HG02759 (cell line): ENCODE results near the gene BMP3.
A peak's percentile ranks its signal among the peaks of the same experiment; 100 is the strongest.

Source experiments
- ATAC-seq: cut with Tn5 transposase; IDR thresholded peaks from one replicate; pipeline ENCODE4 v1.9.1; 2021; ENCODE audit warnings: mild to moderate bottlenecking, moderate library complexity; ENCODE audit not compliant: unreplicated experiment

Gene BMP3

DNA sequence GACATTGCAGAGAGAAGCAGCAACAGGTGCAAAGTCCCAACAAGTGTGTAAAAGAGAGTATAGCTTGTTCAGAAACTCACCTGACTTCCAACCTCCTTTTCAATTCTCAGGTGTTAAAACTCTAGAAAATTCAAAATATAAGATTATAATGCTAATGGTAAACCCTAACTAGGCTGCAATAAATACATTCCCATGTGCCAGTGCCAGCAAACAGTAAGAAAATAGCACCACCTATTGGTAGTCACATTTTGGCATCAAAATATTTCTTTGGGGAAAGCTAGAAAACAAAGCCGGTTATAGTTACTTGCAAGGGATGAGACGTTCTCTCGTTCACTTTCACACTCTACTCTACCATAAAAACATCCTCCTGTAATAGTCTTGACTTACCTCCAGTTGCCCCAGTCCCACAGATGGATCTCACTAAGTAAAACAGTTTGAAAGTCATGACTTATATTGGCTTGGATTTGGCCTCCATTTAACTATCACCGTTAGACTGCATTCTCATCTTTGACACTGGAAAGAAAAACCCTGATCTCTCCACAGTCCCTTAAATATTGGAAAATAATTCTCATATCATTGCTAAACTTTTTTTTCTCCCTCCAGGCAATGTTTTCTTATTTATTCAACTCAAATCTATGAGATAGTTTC lies 9.6 kb downstream of the BMP3 start:
- ATAC-seq, result no peak

DNA sequence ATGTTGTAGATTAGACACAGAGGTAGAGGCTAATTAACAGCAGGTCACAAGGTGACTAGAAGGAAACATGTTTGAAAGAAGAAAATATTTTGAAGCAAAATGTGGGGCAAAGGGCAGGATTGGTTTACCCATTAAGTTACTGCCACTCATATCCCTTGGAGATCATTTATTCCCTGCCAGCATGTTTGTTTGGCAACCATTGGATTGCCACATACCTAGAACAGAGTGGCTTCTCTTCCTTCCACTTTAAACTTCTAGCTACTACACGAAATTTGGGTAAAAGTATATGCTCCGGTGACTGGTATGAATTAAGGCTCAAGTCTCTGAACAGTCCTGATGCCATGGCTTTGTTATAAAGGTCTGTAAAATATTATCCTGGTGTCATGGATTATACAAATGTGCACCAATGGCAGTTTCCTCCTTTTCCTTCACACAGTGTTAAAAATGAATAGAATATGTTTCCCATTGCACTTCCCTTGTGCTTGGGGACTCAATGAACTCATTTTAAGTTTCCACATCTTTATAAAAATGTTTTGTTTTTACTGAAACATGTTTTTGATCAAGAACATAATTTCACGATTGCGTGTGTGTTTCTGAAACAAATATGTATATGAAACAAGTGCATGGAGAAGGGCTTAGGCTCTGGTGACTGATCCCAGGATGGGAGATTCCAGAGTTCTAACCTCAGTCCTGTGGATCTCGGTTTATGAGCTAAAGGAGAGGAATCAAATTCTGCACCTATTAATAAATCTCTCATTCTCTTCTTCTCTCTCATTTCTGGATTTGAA lies 12.3 kb downstream of the BMP3 start:
- ATAC-seq, result no peak

DNA sequence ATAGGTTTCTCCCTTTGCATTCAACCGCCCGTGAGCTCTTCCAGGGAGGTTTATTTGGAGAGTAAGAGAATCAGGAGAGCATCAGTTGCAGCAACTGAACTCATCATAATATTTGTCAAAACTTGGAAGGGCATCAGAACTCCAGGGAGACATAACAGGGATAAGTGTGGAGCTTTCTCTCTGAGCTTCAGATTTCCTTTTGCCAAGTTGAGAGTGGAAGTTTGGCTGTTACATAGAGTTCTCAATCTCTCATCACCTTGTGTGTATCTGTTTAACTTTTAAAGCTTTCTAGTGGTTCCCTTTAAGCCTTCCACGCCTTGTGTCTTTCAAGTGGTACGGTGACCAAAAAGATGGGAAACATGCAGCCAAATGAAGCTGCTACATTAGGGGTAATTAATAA lies 18.8 kb downstream of the BMP3 start:
- ATAC-seq, result no peak

DNA sequence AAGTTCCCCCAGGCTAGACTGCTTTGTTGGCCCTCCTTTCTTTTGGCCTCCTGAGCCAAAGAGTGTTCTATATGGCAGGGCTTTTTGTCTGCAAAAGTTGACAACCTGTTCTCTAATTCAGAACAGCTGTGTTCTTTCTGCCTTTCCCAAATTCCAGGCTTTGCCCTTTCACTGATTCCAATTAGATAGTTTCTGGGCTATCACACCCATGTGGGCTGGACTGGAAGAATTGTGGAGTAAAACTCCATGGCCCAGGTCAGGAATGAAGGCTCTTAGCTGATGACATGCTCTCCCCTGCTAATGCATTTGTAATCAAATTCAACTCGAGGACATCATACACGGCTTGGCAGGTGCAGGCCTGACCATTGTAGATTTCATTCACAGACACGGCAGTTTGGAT lies 19.4 kb downstream of the BMP3 start:
- ATAC-seq, result no peak

DNA sequence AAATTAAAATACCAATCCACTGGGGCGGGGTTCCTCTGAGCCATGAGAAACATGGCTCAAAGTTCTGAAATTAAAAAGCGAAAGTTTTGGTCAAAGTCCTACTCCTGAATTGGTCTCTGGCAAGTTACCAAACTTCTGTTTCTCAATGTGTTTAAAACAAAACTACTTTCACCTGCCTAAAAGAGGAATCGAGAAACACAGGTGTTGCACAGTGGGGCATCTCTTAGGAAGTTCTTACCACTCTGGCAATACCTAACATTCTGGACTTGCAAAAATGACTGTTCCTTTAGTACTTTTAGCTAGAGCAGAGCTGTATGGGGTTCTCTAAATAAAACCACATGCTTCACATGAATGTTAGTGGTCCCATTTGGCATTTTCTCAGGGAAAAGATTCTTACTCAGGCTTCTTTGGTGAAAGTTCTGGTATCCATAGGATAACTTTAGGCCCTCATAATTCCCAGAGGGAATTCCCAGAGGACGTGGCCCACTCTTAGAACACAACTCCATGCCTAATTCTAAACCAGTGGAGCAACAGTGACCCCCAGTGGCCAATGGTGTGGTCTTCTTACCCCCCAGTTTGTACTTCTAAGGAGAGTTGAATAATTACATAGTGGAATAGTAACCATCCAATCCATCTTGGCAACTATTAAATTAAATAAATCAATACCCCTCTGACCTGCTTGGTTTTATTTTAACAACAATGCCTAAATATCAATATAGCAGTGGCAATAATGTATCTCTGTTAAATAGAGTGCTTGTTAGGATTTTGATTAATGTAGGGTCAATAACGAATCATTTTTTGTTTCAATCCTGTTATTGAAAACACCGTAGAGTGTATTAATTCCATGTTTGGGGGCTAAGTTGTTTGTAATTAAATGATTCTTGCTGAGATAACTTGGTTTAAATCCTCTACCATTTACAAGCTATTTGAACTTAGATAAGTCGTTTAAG lies 21.9 kb downstream of the BMP3 start:
- peak; percentile 100 for ATAC-seq

DNA sequence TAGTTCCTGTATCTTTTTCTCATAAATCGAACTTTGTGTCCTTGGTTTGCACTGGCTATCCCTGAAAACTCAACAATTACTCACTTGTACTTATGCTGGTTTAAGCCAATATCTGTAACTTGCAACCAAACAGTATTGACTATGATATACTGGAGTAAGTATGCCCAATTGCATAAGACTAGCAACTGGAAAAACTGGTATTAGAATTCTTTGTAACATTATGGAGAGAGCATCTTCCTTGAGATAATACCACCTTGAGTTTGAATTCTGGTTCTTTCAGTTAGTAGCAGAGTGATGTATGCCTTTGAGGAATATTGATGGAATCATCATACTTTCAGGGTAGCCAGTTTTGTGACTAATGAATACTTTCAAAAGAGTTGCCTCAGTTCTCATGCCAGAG lies 28.1 kb downstream of the BMP3 start:
- ATAC-seq, result no peak

DNA sequence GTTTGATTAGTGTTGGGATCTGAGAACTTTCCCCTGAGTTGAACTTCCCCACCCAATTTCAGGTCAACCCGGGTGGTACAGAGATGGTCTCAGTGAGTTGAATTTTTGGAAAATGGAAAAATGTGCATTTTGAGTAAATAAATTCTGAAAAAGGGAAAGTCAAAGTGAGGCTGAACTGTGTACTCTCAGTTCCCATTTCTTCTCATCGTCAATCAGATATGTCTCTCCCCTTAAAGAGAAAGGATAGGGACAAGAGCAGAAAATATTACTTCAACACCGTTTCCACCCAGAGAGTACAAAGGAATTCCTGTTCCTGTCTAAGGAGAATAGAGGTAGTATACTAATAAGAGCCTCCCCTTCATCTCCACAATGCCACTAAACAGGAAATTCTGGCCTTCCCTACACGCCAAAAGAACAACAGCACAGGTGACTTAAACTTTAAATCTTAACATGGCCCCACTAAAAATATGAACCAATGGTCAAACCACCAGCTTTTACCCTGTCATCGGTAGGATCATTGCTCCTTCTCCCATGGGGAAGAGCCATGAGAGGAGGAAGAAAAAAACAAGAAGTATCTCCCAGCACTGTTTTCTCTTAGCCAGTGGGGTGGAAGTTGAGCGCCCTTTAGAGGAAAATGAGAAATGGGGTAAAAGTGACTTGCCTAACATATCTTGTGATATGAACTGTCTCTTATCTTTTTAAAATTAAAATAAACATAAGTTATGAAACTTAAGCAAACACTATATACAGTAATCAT lies 30.3 kb downstream of the BMP3 start:
- no peak for ATAC-seq

DNA sequence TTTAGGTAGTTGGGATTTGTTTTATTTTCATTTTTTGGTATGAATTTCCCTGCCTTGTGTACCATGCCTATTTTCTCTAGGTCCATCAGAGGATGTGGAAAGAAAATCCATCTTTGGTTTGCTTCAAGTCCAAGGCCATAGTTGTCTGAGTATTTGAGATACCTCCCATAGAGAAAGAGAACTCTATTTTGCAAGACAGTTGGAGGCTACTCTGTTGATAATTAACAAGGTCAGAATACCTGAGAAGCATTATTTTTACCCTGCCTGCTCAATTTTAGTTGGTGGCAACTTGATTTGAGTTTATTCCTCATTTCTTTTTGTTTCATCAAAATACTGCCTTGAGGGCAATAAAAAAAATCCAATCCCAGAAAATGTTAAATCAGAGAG lies 30.8 kb downstream of the BMP3 start:
- ATAC-seq, result no peak

DNA sequence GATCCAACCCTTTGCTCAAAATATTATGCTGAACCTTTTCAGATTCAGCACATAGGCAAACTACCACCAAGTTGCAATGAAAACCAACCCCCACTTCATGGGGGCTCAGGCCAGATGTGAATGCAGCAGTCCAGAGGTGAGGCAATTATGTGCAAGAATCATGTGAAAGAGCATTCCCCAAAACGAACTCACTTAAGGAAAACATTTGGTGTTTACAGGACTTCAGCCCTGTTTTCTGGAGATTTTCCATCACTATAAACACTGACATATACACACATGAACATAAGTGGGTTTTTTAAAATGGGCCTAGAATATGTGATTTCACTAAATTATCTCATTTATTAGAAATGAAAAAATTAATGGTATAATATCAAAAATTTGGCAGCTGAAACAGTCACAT lies 31.5 kb downstream of the BMP3 start:
- ATAC-seq, result no peak

DNA sequence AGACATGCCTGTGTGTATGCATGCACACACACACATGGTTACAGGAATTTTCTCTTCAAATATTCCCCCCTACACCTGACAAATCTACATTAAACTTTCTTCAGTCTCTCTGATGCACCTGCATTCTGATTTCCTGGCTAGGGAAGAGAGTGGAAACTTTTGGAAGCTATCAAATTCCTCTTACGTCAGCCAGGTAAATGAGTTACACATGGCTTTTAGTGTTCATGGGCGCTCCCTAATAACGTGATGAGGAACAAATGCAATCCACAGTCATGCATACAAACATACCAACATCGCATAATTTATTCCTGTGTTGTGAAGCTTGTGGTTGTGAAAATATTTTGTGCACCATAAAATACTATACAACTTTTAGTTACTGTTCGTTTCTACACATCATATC lies 34.9 kb downstream of the BMP3 start:
- ATAC-seq, result no peak

DNA sequence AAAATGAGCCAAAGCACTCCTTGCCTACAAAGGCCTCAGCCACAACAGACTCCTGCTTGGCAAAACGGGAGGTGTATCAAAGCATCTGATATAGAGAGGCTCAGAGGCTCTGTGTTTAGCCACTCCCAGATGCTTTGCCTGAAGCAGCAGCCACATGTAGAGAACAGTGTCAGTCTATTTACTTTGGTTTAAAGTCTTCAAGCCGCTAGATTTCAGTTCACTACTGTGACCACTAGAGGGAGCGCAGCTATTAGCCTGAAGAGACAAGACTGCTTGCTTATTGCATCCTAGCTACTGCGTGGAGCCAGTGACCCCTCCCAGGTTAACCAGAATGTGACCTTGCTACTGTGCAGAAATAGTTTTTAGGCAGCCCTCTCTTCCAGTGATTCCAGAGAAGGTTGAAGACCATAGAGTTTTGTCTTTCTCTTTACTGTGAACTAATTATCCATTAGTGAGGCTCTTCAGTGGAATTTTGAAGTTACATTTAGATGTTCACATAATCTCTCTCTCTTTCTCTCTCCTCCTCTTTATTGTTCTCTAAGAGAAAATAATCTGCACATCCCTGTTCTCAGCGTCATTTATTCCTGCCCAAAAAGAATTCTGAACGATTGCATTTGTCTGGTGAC lies 39.3 kb downstream of the BMP3 start:
- peak; percentile 99 for ATAC-seq

DNA sequence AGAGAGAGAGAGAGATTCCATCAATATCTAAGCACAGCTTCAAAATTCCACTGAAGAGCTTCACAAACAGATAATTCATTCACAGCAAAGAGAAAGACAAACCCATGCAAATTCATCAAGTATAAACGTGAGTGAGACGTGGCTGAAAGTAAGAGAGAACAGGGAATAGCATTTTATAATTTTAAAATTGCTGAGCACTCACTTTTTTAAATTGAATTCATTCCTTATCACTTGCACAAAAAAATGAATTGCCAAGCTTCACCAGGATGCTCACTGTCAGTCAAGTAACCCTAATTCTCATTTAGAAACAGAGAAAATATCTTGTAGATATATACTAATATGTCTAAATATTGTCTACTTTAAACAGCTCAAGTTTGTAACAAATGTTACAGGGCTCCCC lies 40.5 kb downstream of the BMP3 start:
- ATAC-seq, result no peak

DNA sequence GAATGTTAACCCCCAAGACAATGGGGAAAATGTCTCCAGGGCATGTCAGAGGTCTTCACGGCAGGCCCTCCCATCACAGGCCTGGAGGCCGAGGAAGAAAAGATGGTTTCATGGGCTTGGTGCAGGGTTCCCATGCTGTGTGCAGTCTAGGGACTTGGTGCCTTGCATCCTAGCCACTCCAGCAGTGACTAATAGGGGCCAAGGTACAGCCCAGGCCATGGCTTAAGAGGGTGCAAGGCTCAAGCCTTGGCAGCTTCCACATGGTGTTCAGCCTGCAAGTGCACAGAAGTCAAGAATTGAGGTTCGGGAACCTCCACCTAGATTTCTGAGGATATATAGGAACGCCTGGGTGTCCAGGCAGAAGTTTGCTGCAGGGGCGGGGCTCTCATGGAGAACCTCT lies 50.6 kb downstream of the BMP3 start:
- ATAC-seq, result no peak

DNA sequence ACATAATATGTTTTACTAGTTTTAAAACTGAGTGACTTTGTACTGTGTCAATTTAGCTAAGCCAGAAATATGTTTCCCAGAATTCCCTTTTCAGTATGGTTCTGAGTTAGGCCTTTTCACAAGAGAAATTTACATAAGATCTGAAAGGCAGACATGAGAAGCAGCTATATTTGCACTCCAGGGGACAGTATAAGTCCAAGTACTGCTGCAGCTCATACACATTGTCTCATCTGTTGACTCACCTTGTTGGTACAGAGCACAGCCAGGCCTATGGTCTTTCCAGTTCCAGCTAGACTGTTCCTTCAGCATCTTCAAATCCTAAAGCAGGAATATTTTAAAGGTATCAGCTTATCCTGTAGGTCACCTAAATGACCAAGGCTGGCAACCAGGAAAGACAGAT lies 53.5 kb downstream of the BMP3 start:
- ATAC-seq, result no peak

DNA sequence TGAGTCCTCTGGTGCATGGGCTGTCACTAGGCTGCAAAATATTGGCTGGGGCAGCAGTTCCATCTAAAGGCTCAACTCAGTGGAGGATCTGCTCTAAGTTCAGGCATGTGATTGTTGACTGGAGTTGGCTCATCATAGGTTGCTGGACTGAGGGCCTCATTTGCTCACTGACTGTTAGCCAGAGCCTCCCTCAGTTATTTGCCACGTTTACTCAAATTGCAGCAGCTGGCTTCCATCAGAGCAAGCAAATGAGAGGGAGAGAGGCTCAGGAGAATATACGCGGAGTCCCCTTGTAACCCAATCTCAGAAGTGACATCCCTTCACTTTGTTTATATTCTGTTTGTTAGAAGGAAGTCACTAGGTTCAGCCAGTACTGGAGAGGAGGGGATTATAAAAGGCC lies 54.1 kb downstream of the BMP3 start:
- no peak for ATAC-seq

DNA sequence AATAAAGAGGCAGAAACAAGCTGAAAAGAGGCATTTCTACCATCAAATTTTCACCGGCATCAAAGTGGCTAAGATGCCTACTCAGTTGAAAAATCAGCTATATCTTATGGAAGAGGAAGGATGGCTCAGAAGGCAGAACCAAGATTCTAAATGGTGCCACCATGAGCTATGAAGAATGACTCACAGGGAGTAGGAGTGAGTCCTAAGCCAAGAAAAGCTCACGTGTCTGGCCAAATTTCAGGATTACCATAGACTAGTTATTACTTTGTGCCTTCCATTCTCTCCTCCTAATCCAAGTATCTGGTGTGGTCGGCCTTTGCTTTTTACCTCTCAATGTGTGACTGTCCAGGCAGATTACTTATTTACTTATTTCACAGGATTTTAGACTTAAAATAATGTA lies 54.8 kb downstream of the BMP3 start:
- ATAC-seq, result no peak

DNA sequence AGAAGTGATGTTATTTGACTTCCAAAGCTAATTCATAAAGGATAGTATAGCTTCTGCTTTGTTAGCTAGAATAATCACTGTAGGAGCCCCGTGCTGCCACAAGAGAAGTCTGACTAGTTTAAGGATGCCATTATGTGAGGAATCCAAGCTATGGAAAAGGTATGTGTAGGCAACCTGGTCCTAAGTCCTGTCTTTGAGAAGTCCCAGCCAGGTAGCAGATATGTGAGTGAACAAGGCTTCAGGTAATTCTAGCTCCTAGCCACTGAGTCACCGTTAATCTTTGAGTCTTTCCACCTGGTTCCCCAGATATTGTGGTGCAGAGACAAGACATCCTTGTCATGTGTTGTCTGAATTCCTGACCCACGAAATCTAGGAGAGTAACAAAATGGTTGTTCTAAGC lies 55.5 kb downstream of the BMP3 start:
- ATAC-seq, result no peak

DNA sequence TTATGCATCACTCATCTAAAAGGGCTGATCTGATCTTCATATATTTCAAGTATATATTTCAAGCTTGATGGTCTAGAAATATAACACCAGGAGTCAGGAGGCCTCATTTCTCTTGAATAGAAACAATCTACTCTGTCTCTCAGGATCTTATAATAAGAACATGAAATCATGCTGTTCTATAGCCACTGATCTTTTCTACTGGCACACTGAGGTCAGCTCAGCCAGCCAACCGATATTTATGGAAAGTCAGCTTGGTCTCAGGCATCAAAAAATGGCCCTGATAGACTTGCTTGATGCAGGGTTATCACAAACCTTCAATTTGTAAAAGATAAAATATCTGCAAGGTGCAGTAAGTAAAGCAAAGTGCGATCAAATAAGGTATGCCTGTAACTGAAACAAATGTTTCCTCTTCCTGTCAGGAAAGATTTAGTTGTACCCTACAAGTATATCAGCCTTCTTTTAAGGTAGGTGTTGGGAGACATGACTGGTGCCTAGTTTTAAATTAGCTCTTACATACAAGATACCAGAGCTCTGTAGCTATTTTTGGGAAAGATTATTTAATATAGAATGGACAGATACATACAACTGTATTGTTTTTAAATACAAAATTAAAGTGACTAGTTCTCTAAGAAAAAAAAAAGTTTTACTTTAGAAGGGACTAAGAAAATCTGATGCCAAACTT lies 63.4 kb downstream of the BMP3 start:
- no peak for ATAC-seq

DNA sequence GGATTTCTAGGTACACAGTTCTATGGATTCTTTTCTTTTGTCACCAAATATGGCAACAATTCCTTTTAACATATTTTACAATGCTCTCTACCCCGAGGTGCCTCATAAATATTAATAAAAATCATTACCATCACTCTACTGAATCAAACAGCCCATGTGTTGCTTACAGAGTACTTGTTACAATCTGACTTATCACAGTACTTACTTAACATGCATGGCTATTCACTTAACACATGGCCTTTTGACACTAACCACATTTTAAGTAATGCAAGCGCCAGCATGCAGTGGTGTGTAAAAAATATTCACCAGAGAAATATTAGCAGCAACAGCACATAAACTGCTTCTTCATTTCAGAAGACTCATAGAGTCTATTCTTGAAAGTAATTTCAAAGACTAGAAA lies 64.9 kb downstream of the BMP3 start:
- ATAC-seq, result no peak

DNA sequence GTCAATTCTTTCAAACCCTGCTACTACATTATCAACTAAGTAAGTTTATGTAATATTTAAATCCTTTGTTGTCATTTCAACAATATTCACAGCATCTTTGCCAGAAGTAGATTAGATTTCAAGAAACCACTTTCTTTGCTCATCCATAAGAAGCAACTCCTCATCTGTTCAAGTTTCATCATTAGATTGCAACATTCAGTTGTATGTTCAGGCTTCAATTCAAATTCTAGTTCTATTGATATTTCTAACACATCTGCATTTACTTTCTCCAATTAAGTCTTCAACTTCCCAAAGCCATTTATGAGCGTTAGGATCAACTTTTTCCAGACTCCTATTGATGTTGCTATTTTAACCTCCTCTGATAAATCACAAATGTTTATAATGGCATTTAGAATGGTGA lies 66.1 kb downstream of the BMP3 start:
- ATAC-seq, result no peak
